DOHH2 (cell line): ENCODE measurements around the gene VPS33B.

Source experiments
- H3F3A ChIP-seq: fragments of 200-600 bp; sonication (generic), shearing (Covaris generic); 2 replicates; pipeline ENCODE4 v1.6.0; 2016; ENCODE audit warnings: antibody characterized with exemption, mild to moderate bottlenecking; ENCODE audit not compliant: control insufficient read depth, insufficient read depth
- H3K27ac ChIP-seq: fragments of 200-600 bp; sonication (generic); 2 replicates; pipeline ENCODE4 v1.5.1; 2014; ENCODE audit warnings: low read depth, mild to moderate bottlenecking, low read length, moderate library complexity
- H3K27me3 ChIP-seq: fragments of 200-600 bp; sonication (generic); 2 replicates; pipeline ENCODE4 v1.6.1; 2014; ENCODE audit warnings: mild to moderate bottlenecking, low read length, mixed read lengths; ENCODE audit not compliant: control insufficient read depth
- H3K36me3 ChIP-seq: fragments of 200-600 bp; sonication (generic); 2 replicates; pipeline ENCODE4 v1.6.1; 2014; ENCODE audit warnings: mild to moderate bottlenecking, low read length, moderate library complexity, mixed read lengths; ENCODE audit not compliant: control insufficient read depth
- H3K4me1 ChIP-seq: fragments of 200-600 bp; sonication (generic); 2 replicates; pipeline ENCODE4 v1.6.1; 2014; ENCODE audit warnings: mild to moderate bottlenecking, low read length, mixed read lengths; ENCODE audit not compliant: control insufficient read depth
- H3K4me2 ChIP-seq: fragments of 200-600 bp; sonication (generic); 2 replicates; pipeline ENCODE4 v1.6.0; 2014; ENCODE audit warnings: mild to moderate bottlenecking, low read length, moderate library complexity
- H3K4me3 ChIP-seq: fragments of 200-600 bp; sonication (generic); 2 replicates; pipeline ENCODE4 v1.5.1; 2014; ENCODE audit warnings: mild to moderate bottlenecking, low read length, mixed read lengths
- H3K79me2 ChIP-seq: fragments of 200-600 bp; sonication (generic); 2 replicates; pipeline ENCODE4 v1.6.1; 2014; ENCODE audit warnings: mild to moderate bottlenecking, low read length, mixed read lengths; ENCODE audit not compliant: control insufficient read depth
- H3K9me2 ChIP-seq: fragments of 200-600 bp; sonication (generic); replicated peaks from 2 replicates; pipeline ENCODE4 v1.6.1; 2014; ENCODE audit warnings: mild to moderate bottlenecking, low read length, mixed read lengths; ENCODE audit not compliant: control insufficient read depth
- H3K9me3 ChIP-seq: fragments of 200-600 bp; sonication (generic); 2 replicates; pipeline ENCODE4 v1.6.1; 2014; ENCODE audit warnings: antibody characterized with exemption, low read length, mixed read lengths; ENCODE audit not compliant: control insufficient read depth, insufficient read depth
- H4K20me1 ChIP-seq: fragments of 200-600 bp; sonication (generic); 2 replicates; pipeline ENCODE4 v1.6.0; 2014; ENCODE audit warnings: low read depth, mild to moderate bottlenecking, antibody characterized with exemption, low read length, moderate library complexity; ENCODE audit not compliant: control insufficient read depth, insufficient read depth
- EZH2phosphoT487 ChIP-seq: fragments of 200-600 bp; sonication (generic); IDR thresholded peaks from 2 replicates; pipeline ENCODE4 v1.6.1; 2017; ENCODE audit warnings: borderline replicate concordance, mild to moderate bottlenecking, antibody characterized with exemption, low read length, moderate library complexity, mixed read lengths
- TF ChIP-seq, protein P1 (sequence below): fragments of 200-600 bp; sonication (generic); IDR thresholded peaks from one replicate; pipeline ENCODE4 v1.5.1; 2014; ENCODE audit warnings: antibody characterized with exemption, mild to moderate bottlenecking, low read depth, low read length; ENCODE audit not compliant: poor library complexity, severe bottlenecking

Gene VPS33B

DNA sequence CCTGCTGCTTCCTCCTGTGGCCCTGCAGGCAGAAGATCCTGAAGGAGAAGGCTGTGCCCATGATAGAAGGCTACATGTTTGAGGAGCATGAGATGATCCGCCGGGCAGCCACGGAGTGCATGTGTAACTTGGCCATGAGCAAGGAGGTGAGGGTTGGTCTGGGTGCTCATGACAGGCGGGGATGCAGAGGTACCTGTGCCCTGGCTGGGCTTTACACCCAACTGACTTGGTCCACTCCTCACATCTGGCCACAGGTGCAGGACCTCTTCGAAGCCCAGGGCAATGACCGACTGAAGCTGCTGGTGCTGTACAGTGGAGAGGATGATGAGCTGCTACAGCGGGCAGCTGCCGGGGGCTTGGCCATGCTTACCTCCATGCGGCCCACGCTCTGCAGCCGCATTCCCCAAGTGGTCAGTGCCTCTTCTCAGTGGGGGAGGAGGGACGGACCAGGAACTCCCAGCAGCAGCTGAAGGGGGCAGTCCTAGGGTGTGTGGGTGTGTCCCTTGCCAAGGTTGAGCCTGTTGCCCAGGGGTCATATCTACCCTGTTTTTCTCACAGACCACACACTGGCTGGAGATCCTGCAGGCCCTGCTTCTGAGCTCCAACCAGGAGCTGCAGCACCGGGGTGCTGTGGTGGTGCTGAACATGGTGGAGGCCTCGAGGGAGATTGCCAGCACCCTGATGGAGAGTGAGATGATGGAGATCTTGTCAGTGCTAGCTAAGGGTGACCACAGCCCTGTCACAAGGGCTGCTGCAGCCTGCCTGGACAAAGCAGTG lies 69.3 kb downstream of the VPS33B start:
- Histone ChIP-seq H3K4me3 (no peak overlapping the region), H3K4me2 (no peak overlapping the region), H3K9me2 (no peaks in the 10 kb centered on the region), H3K79me2 (peaks cover 30% of the 10 kb centered on the region), H3K4me1 (peaks cover 24% of the 10 kb centered on the region), H3F3A (no peaks in the 10 kb centered on the region), H3K9me3 (no peaks in the 10 kb centered on the region), H4K20me1 (no peaks in the 10 kb centered on the region), H3K36me3 (peaks cover 68% of the 10 kb centered on the region), H3K27ac (no peak overlapping the region), H3K27me3 (no peaks in the 10 kb centered on the region)
- no peak for TF ChIP-seq EZH2phosphoT487
- TF ChIP-seq, protein P1, sequence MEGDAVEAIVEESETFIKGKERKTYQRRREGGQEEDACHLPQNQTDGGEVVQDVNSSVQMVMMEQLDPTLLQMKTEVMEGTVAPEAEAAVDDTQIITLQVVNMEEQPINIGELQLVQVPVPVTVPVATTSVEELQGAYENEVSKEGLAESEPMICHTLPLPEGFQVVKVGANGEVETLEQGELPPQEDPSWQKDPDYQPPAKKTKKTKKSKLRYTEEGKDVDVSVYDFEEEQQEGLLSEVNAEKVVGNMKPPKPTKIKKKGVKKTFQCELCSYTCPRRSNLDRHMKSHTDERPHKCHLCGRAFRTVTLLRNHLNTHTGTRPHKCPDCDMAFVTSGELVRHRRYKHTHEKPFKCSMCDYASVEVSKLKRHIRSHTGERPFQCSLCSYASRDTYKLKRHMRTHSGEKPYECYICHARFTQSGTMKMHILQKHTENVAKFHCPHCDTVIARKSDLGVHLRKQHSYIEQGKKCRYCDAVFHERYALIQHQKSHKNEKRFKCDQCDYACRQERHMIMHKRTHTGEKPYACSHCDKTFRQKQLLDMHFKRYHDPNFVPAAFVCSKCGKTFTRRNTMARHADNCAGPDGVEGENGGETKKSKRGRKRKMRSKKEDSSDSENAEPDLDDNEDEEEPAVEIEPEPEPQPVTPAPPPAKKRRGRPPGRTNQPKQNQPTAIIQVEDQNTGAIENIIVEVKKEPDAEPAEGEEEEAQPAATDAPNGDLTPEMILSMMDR = no peak

DNA sequence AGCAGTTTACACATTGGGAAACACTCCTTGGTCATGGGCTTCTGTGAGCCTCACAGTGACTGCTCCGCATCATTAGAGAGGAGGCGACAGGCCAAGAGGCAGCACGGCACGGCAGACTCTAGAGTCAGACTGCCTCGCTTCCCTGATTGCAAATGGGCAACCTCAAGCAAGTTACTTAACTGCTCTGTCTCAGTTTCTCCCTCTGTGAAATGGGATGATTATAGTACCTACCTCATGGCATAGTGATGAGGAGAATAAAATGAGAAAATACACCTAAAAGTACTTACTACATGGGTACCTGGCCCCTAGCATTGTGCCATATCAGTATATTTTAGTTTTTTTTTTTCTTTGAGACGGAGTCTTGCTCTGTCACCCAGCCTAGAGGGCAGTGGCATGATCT lies 71.7 kb downstream of the VPS33B start:
- H3K4me2 ChIP-seq = no peak overlapping the region
- H3K9me2 ChIP-seq = no peaks in the 10 kb centered on the region
- H3K79me2 ChIP-seq = peaks cover 5% of the 10 kb centered on the region
- H3F3A ChIP-seq = no peaks in the 10 kb centered on the region
- H3K4me1 ChIP-seq = peaks cover 8% of the 10 kb centered on the region
- no peak overlapping the region for H3K27ac ChIP-seq
- H3K36me3 ChIP-seq = peaks cover 69% of the 10 kb centered on the region
- H3K27me3 ChIP-seq = no peaks in the 10 kb centered on the region
- no peak overlapping the region for H3K4me3 ChIP-seq
- no peaks in the 10 kb centered on the region for H4K20me1 ChIP-seq
- TF ChIP-seq, protein P1 = no peak
- no peak for TF ChIP-seq EZH2phosphoT487
- H3K9me3 ChIP-seq = no peaks in the 10 kb centered on the region

DNA sequence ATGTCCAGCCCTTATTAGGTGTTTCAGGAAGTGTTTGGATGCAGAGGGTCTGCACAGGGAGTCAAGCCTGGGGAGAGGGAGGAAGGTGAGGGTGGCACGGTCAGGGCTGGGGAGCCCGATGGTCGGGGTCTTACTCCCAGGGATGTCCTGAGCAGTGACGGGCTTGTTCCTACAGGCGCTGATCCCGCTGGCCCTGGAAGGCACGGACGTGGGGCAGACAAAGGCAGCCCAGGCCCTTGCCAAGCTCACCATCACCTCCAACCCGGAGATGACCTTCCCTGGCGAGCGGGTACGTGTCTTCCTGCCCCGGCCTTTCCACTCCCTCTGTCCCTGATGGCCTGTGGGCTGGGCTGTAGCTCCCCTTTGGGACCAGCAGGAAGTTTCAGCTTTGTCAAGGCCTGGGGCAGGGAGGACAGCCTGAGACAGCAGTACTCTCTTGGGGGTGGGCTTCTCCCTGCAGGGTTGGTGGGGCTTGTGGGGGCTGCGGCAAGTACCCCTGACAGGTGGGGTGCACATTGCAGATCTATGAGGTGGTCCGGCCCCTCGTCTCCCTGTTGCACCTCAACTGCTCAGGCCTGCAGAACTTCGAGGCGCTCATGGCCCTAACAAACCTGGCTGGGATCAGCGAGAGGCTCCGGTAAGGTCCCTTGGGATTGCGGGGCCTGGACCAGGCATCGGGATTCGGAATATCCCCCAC lies 72.3 kb downstream of the VPS33B start:
- H3K9me2 ChIP-seq = no peaks in the 10 kb centered on the region
- TF ChIP-seq EZH2phosphoT487 = no peak
- no peaks in the 10 kb centered on the region for H3F3A ChIP-seq
- H3K27me3 ChIP-seq = no peaks in the 10 kb centered on the region
- H3K4me1 ChIP-seq = peaks cover 6% of the 10 kb centered on the region
- H3K9me3 ChIP-seq = no peaks in the 10 kb centered on the region
- no peaks in the 10 kb centered on the region for H3K79me2 ChIP-seq
- H3K36me3 ChIP-seq = peaks cover 69% of the 10 kb centered on the region
- H3K4me3 ChIP-seq = no peak overlapping the region
- H4K20me1 ChIP-seq = no peaks in the 10 kb centered on the region
- H3K4me2 ChIP-seq = no peak overlapping the region
- no peak overlapping the region for H3K27ac ChIP-seq
